Myocyte (in vitro differentiated cells): ENCODE results near the gene ABHD14A. TPM values are rescaled to one million over a fixed set of nuclear protein-coding genes. Genes with fewer than 3 reads are reported as not detected.
"Not testable (repeated sequence)": the region's sequence is repeated elsewhere in the genome, so short reads cannot be mapped to it uniquely, and the experiment has no call there.

Experiments
- DNase-seq: peaks from one replicate; pipeline ENCODE4 v3.0.0-alpha.2; 2012; ENCODE audit warnings: low read depth
- total RNA-seq: library from RNA; depleted of rRNA; stranded (reverse); fragments of >200 nt; gene quantifications from 2 replicates; pipeline ENCODE4 v1.2.3, GENCODE V29; 2014

The ABHD14A gene
- total RNA-seq, 1 donor from 2014 or later = 20.6 TPM

DNA sequence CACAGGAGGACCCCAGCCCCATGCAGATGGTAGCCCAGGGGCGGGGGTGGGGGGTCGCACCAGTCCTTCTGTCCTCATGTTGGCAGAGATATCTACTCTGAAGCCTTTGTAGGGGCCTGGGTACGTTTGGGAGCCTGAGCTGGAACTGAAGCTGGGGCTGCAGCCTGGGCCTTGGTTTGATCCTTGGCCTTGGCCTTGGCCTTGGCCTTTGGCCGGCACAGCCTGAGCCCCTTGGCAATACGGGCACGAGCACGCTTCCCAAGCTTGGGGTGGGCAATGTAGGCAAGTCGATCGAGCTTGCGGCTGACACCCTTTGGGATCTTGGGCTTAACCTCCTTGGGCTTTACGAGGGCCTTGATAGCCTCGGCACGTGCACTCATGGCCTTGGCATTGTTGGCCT lies 18.8 kb downstream of the ABHD14A start:
- DNase-seq = not testable (repeated sequence)

DNA sequence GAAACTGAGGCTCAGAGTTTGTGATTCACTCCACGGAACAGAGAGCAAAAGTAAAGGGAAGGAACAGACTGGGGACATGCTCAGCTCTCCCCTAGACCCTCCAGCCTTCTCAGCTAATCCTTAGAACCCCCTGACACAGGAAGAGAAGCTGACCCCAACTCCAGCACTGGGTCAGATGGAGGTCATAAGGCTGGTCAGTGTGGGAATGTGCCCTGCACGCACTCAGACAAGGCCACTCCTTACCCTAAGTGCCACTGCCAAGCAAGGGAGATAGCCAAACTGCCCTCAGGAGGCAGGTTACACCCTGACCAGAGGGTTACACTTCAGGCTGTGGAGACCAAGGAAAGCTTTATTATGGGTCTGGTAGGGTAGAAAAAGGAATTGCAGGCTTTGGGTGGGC lies 19.7 kb downstream of the ABHD14A start:
- DNase-seq = no peak

DNA sequence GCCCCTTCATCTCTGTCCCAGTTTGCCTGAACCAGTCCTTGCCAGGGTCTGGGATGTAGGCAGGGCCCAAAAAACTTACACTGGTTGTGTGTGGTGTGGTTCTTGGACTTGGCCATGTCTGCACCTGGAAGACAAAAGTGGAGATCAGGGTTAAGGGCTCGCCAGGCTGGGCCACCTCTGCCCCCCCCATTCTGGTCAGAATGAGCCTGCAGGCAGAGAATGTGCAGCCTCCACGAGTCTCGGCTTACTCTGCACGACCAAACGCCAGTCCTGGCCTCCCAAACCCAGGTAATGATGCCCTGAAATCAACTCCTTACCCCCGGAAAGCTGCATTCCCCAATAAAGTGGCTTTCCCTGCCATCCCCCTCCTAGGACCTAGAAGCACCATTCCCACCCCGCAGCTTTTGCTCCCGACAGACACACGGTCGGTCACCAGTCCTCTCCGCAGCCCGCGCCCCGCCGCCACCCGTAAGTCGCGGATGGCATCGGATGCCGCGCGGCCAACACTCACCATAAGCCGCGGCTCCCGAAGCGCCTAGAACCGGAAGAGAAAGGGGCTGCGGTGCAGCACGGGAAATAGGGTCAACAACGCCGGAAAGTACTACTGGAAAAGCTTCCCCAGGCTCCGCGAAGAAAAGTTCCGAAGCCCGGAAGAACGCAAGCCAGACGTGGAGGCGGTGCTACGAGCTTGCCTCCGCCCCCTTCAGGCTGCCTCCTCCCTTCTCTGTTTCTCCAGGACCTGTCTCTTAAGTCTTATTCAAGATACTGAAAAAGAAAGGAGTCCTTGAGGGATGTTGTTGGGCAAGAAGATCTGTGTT lies 20.7 kb downstream of the ABHD14A start, which contains the start of gene RPL29:
RPL29 (minus strand) TSS at position 550 of the 818 bp plus-strand sequence; CDS start at position 116, 434 bp downstream.
- peak; percentile 96 for DNase-seq

DNA sequence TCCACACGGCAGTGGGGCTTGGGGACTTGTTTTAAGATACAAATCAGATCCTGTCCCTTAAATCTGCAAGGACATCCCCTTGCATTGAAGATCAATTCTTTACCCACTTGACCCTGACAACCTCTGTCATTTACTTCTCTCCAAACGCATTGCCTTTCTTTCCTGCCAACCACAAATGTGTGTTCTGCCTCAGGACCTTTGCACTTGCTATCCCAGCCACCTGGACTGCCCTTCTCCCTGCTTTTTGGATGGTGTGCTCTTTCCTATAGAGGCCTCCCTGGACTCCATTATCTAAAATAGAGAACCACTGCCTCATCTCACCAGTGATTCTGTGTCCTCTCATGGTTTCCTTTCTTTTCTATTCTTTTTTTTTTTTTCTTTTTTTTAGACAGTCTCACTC lies 22.3 kb downstream of the ABHD14A start:
- no peak for DNase-seq

DNA sequence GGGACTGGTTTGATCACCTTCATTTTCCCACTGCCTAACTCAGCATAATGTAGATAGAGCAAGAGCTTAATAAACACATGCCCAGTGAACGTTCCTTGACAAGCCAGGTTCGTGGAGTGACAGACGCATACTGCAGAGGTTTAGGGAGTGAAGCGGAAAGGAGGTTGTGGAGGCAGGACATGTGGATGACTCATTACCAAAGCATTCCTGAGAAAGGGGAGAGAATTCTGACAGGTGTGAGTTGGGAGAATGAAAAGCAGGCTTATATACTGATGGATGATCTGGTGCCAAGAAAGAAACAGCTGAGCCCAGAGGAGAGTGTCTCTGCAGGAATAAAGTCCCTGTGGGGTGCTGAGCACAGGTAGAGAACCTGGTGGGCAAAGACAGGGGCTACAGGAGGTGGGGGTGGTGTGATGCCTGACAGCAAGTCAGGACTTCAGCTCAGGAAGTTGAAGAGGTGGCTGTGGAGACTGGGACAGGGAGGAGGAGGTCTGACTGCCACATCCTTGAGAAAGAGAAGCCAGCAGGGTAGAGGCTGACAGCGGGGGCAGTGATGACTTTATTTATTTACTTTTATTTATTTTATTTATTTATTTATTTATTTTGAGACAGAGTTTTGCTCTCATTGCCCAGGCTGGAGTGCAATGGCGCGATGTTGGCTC lies 23.2 kb downstream of the ABHD14A start:
- DNase-seq = no peak

DNA sequence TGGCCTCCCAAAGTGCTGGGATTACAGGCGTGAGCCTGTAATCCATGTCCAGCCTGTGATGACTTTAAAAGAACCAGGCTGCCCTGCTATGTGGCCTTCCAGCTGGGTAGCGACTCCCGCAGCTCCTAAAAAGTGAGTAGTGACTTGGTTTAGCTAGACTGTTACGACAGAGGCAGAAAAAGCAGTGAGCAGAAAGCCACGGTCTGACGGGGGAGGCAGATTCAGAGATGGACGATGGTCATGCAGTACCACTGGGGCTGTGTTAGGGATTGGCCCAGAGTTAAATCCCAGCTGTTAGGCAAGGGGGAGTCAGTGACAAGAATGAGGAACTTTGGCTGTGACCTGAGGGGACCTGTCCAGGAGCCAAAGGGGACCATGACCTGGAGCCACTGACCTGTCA lies 23.9 kb downstream of the ABHD14A start:
- no peak for DNase-seq

DNA sequence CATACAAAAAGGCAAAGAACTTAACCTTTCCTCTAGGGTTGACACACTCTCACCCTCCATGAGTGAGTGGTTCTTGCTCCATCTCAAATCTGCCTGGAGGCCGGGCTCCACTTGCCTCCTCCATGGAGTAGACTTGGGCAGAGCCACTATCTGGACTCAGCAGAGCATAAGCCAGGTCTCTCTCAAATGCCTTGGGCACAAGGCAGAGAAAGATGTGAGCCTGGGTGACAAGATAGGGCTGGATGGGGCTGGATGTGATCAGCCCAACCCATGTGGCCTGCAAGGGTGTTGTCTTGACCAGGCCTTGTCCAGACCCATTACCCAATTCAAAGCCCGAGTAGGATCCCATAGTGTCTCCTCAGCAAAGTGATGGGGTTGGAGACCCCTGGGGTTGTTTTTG lies 25.0 kb downstream of the ABHD14A start:
- DNase-seq = no peak

DNA sequence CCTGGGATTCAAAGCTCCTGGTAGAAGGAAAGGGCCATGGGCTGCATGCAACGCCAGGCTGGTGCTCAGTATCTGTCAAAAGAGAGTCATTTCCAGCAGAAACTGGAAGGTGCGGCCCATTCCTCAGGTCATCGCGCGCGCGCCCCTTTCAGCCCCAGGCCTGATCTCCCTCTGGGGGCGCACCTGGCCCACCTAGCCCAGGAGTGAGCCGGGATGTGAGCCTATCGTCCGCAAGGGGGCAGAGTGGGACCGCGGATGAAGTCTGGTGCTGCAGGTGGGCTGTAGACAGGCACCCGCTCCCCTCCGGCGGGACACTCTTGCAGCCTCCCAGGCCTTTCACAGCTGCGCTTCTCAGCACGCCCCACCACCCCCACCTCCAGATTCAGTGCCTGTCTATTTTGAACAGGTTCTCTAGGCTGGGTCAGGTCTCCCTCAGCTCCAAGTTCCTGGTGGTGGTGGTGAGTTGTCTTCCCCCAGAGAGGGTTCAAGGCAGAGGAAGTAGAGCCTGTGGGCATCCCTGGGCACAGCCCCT lies 26.6 kb downstream of the ABHD14A start:
- DNase-seq = peak; percentile 59

DNA sequence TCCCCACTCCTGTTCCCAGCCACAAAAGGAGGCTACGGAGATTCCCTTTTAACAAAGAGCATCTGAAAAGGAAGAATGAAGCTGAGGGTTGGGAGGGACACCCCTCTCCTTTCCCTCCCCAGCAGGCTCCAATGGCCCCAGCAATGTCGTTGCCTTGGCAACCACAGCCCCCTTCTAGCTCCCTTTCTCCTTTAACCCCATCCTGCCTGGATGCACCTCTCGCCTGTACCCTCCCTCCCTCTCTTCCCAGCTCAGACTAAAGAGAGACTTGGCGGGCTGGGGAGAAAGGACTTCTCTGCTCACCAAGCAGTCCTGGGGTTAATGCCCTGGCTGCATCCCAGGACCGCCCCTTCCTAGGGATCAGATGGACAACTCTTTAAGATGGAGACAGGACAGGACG lies 27.9 kb downstream of the ABHD14A start:
- no peak for DNase-seq

DNA sequence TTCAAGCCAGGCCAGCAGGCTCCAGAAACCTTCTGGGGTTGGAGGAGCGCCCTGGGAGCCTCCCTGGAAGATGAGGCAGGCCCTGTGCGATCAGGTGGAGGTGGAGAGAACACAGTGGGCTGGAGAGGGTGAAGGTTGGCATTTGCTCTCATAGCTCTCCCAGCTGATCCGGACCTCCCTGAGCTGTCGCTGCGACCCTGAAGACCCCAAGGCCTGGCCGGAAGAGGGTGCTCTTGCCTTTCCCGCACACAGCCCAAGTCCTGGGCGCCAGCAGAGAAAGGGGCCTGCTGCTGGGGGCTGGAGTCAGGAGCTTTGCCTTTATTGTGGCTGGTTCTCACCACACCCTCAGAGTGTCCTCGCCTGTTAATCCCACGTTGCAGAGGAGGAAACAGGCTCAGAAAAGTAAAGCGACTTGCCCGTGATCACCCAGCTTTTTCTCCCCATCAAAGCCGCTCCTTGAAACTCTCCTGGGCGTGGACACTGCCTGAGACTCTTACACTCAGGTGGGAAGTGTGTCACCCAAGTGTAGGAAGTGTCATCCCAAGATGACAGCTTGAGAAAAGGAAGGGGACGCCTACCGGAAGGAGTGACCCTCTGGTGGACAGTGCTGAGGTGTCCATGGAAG lies 29.4 kb downstream of the ABHD14A start:
- no peak for DNase-seq

DNA sequence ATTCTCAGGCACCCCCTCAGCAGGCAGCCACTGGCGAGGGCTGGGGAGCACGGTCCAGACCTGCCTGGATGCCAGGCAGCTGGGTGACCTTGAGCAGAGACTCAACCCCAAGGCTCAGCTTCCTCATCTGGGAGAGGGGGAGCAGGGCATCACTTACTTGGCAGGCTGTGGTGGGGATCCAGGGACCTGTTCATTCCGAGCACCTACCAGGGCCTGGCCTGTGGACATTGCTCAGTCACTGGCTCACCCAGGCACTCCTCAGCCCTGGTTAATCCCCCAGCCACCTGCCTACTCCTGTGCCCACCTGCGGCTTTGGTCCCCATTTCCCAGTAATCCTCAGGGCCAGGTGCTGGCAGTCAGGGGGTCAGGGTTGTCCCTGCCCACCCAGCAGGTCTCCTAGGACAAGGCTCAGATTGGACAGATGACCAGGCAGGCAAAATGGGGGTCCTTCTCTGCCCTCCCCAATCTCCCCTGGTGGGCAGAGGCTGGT lies 30.1 kb downstream of the ABHD14A start:
- no peak for DNase-seq

DNA sequence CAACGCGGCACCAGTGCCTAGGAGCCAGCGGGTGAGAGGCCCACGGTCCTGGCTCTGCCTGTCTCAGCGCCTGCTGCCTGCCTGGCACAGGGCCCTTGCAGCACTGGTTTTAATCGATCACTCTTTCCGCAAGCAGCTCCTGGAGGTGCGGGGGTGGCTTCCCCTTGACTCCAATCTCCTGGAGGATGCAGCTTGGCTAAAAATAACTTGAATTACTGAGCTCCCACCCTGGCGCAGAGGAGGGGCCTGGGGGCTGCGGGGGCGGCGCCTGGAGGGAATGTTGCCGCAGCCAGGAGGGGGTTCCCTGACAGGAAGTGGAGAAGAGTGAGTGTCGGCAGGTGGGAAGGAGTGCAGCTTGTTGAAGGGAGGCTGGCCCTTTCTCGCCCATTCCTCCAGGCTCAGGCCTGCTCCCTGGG lies 30.7 kb downstream of the ABHD14A start:
- no peak for DNase-seq

DNA sequence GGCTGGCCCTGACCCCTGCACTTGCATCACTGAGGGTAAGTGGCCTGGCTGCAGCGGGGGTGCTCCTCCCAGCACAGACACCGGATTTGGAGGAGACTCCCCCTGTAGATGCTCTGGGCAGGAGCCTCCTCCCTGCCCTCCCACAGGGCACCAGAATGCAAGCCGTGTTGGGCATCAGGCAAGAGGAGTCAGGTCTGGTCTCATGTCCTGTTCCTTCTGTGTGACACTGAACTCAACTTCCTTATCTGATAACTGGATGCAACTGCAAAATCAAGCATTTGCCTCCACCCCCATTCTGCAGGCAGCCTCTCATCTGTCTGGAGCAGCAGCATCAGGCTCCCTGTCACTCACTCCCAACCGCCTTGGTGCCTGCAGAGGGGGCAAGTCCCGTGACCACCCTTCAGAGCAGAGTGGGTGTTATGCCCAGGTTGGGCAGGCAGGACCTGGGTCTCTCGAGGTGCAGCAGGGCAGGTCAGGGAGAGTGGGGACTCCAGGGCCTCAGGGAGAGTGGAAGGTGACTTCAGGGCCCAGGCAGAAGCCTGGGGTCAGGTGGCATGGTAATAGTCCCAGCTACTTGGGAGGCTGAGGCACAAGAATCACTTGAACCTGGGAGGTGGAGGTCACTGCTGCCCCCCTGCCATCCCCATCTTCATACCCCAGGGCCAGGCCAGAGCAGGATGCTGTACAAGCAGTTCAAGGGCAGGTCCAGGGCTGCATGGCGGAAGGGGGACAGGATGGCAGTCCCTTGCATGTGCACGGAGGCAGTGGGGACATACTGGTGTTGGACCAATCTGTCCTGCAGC lies 31.4 kb downstream of the ABHD14A start:
- no peak for DNase-seq

DNA sequence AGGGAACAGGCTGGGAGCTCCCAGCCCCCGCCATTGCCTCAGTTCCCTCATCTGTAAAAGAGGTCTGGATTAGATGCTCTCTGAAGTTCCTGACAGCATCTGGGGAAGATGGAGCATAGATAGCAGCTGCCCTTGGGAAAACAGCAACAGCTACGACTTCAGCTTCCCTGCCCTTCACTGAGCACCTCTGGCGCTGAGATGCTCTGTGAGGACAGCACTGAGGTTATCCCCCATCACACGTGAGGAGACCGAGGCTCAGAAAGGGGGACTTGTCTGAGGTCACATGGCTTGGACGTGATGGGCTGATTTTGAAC lies 31.9 kb downstream of the ABHD14A start:
- no peak for DNase-seq

DNA sequence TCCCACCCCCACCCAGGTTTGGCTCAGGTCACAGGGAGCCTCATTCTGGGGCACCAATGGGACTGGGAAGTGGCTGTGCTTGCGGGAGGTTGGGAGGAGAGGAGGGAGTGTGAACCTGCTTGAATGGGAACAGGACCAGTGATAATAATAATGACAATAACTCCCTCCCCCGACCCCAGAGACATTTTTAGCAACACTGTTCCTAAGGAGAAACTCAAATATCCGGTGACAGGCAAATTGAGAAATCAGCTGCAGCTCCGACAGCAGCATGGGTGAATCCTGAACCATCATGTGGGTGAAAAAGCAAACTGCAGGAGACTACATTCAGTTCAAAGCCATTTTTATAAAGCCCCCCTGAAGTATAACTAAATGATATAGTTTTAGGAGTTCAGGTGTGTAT lies 32.4 kb downstream of the ABHD14A start:
- DNase-seq = no peak

DNA sequence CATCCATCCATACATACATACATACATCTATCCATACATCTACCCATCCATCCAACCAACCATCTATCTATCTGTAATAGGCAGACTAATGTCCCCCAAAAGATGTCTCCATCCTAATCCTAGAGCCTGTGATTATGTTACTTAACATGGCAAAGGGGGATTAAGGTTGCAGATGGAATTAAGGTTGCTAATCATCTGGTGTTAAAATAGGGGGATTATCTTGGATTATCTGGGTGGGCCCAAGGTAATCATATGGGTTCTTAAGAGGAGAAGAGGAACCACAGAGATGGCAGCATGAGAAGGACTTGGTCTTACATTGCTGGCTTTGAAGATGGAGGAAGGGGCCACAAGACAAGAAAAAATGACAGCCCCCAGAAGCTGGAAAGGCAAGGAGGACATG lies 35.6 kb downstream of the ABHD14A start:
- DNase-seq = no peak

DNA sequence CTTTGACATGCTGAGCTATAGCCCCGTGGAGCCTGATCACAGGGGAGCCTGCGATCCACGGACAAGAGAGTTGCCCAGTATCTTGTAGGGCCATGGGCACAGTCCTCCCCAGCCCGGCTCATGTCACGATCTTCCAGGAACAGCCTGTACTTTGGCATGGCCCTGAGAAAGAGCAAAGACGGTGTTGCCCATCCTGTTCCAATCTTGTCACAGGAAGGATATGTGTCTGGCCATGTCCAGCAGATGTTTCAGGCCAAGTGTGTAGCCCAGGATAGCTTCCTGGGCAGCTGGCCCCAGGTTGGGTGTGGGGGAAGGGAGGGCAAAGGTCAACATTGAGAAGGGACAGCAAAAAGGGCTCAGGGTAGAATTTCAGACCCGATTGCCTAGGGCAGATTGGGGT lies 37.8 kb downstream of the ABHD14A start:
- no peak for DNase-seq

DNA sequence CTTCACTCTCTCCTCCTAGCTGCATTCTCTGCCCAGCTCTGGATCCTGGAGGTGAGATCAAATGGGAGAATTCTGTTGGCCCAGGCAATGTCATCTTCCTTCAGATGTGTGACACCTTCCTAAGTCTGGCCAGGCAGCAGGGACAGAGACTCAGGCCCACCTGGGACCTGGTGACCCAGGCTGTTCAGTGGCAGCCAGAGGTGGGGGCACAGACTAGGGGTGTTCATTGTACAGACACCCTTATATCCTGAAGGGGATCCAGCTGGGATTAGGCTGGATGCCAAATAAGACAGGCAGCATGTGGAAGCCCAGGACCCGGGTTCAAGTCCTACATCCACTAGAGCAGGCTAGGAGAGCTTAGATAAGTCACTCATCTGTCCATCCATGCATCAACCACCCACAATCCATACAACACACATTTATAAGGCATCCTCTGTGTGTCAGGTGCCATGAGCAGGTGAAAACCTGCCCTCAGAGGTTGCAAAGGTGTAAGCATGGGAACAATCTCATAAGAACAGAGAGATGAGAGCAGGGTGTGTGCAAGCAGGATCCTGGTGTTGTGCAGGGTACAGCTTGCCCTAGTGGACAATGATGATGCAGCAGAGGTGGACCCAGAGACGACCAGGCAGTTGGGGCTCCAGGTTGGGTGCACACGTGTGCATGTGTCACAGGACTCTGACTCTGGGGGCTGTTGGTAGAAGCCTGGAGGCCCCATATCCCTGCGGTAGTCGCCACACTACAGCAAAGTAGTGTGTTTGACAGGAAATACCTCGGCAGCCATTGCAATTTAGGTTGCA lies 39.1 kb downstream of the ABHD14A start:
- no peak for DNase-seq

DNA sequence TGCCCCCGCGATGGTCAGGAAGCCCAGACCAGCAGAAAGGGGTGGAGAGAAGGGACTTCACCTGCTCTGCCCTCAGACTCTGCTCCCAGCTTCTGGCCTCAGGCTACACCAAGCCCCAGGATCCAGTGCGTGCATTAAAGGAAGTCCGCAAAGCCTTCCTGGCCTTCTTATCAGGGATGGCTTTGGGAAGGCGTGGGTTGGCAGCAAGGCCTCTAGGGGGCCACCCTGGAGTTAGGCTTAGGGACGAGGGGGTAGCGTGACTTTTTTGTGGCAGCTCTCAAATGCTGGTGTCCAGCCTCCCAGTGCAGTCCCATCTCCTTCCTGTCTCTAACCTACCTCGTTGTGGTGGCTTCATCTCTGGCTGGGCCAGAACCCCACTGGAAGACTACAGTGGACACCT lies 39.7 kb downstream of the ABHD14A start:
- no peak for DNase-seq
